Psoas muscle (tissue), 8 donors: ENCODE results near the gene TMEM141. TPM values are rescaled to one million over a fixed set of nuclear protein-coding genes. Genes with fewer than 3 reads are reported as not detected.
"Not testable (repeated sequence)": the region's sequence is repeated elsewhere in the genome, so short reads cannot be mapped to it uniquely, and the experiment has no call there.

Experiments used
- ATAC-seq, 4 donors: fragments of 200-7000 bp; cut with Tn5 transposase; one replicate each; pipeline ENCODE4 v1.9.1; 2020; ENCODE audit warnings: moderate library complexity in 3 of 4, mild to moderate bottlenecking in 2 of 4
- DNase-seq, 2 donors: peaks; one replicate each; pipeline ENCODE4 v3.0.0-alpha.2; 2020
- H3K27ac ChIP-seq: fragments of 200-600 bp; one replicate; pipeline ENCODE4 v1.8.0; 2022
- H3K27me3 ChIP-seq, 3 donors: fragments of 200-600 bp in 1 of 3; one replicate each; pipeline versions ENCODE4 v1.6.1 to v1.8.0; 2013 to 2022; ENCODE audit warnings: low read length in 2 of 3, mild to moderate bottlenecking in 2 of 3, moderate library complexity in 1 of 3; ENCODE audit not compliant: insufficient read depth in 3 of 3
- H3K36me3 ChIP-seq, 2 donors: fragments of 200-600 bp in 1 of 2; one replicate each; pipeline versions ENCODE4 v1.6.1 to v1.8.0; 2013 to 2022; ENCODE audit warnings: low read depth in 1 of 2, mild to moderate bottlenecking in 1 of 2, moderate library complexity in 1 of 2; ENCODE audit not compliant: insufficient read depth in 1 of 2
- H3K4me1 ChIP-seq: fragments of 200-600 bp; one replicate; pipeline ENCODE4 v1.8.0; 2022
- H3K4me3 ChIP-seq: fragments of 200-600 bp; one replicate; pipeline ENCODE4 v1.8.0; 2022; ENCODE audit warnings: mild to moderate bottlenecking
- H3K9me3 ChIP-seq: fragments of 200-600 bp; one replicate; pipeline ENCODE4 v1.8.0; 2022
- WGBS, 3 donors: extraction: QIAGEN DNeasy Blood & Tissue Kit; methylation state at CpG; one replicate each; pipeline versions ENCODE4 v1.1.6 to v1.1.7; 2013; 5-methylcytosine and 5-hydroxymethylcytosine counted together
- intact Hi-C, 2 donors: fragments of 100-400 bp; cut with DNase I; formaldehyde crosslinking; loops; one replicate each; pipeline versions ENCODE4 v1.11.0 to v1.14.2; 2022
- polyA plus RNA-seq, 3 donors: library from polyadenylated mRNA; stranded (reverse); fragments of 200-250 nt; gene quantifications; one replicate each; pipeline ENCODE4 v1.2.3, GENCODE V29; 2013
- total RNA-seq, 4 donors: library from RNA; stranded (reverse); fragmentation: NEBNext Ultra II Directional in 2 of 4; extraction: Animal tissue kit (Norgen Biotek cat#: 25700) in 2 of 4; gene quantifications; one replicate each; pipeline versions ENCODE4 v1.2.1 to v1.2.4, GENCODE V29; 2021 to 2023
- TF ChIP-seq, protein P1 (sequence below): fragments of 200-600 bp; IDR thresholded peaks from one replicate; pipeline ENCODE4 v1.8.0; 2022; ENCODE audit warnings: antibody characterized with exemption
- donor health status: healthy with polysubstance abuse.
- donor health status: DM: no; HTN: no; CAD: no; lungs with moderate emphysema.
- donor health status: Bipolar disorder and iron deficiency.
- donor health status: healthy.
- donor health status: DM: yes; HTN: yes; CAD: no.
- donor health status: DM: no; HTN: no; CAD: no.
- donor health status: DM: no; HTN: no; CAD: no.
- donor health status: DM: yes; HTN: yes; CAD: no.

The TMEM141 gene
- total and polyA plus RNA-seq, 7 donors = 32.0 to 89.1 (median 49.1) TPM

DNA sequence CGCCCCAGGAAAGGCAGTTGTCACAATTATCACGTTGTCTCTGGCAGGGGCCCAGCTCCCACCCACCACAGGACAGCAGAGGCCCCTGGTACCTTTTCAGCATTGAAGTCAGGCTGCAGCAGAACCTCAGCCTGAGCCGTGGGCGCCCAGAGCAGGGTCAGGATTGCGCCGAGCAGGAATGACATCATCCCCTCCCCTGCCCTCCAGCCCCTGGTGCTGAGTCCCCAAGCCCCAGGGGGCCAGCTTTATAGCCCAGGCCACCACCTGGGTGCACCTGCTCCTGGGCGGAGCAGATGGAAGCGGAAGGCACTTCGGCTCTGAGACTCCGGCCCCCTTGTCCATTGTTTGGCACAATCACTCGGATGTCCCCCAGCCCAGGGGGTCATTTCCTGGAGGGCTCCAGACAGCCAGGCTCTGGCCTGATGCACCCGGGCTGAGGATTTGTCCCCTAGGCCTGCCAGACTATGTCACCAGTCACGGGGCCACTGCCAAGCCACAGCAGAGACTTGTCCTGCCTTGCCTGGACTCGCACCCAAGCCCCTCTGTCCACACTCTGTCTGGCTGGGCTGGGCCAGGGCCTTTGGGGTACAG is 26.7 kb upstream of the TMEM141 start, which contains the start of gene LCN15:
Gene LCN15, minus strand, starts transcription at position 218 of the 591 bp plus-strand sequence. Its CDS starts 30 bp downstream, at position 188.
- H3K4me3 ChIP-seq = no peak within 1 kb of the TSS
- no peaks in the 10 kb centered on the region for H3K4me1 ChIP-seq
- H3K9me3 ChIP-seq = no peaks in the 10 kb centered on the region
- ATAC-seq (no peak), DNase-seq (peak in 1 of 2 donors; percentile 36)
- WGBS, 3 donors = 60 to 64% (median 63%) methylated on average over 14 of the region's 14 CpGs
- no peak within 1 kb of the TSS for H3K27ac ChIP-seq
- no peaks in the 10 kb centered on the region for H3K27me3 ChIP-seq
- no peaks in the 10 kb centered on the region for H3K36me3 ChIP-seq
- TF ChIP-seq, protein P1, sequence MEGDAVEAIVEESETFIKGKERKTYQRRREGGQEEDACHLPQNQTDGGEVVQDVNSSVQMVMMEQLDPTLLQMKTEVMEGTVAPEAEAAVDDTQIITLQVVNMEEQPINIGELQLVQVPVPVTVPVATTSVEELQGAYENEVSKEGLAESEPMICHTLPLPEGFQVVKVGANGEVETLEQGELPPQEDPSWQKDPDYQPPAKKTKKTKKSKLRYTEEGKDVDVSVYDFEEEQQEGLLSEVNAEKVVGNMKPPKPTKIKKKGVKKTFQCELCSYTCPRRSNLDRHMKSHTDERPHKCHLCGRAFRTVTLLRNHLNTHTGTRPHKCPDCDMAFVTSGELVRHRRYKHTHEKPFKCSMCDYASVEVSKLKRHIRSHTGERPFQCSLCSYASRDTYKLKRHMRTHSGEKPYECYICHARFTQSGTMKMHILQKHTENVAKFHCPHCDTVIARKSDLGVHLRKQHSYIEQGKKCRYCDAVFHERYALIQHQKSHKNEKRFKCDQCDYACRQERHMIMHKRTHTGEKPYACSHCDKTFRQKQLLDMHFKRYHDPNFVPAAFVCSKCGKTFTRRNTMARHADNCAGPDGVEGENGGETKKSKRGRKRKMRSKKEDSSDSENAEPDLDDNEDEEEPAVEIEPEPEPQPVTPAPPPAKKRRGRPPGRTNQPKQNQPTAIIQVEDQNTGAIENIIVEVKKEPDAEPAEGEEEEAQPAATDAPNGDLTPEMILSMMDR = no peak
- intact Hi-C loops = no loop called here

DNA sequence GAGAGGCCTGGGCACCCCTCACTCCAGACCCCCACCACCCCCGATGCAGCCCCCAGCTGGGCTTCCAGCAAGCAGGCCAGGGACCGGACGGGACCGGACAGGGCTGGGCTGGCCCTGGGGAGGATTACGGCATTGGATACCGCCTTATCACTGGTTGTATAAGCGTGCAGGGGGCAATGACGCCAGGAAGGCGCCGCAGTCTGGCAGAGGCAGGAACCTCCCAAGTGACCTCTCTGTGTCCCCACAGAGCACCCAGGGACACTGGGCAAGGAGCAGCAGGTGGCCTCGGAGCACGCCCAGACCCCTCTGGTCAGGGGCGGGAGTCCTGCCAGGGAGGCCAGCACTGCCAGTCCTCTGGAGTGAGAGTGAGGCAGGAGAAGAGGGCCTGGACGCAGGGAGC is 26.1 kb upstream of the TMEM141 start:
- H3K9me3 ChIP-seq = no peaks in the 10 kb centered on the region
- 67 to 81% (median 76%) methylated on average over 14 of the region's 14 CpGs for WGBS, 3 donors
- H3K4me3 ChIP-seq = no peak overlapping the region
- no peaks in the 10 kb centered on the region for H3K4me1 ChIP-seq
- no peak overlapping the region for H3K27ac ChIP-seq
- TF ChIP-seq, protein P1 = no peak
- intact Hi-C loops = no loop called here
- peak in 1 of 2 donors; percentile 48 for DNase-seq
- ATAC-seq = peak in 3 of 4 donors; percentile 19 to 31 (median 31)
- no peaks in the 10 kb centered on the region for H3K36me3 ChIP-seq
- H3K27me3 ChIP-seq = no peaks in the 10 kb centered on the region

DNA sequence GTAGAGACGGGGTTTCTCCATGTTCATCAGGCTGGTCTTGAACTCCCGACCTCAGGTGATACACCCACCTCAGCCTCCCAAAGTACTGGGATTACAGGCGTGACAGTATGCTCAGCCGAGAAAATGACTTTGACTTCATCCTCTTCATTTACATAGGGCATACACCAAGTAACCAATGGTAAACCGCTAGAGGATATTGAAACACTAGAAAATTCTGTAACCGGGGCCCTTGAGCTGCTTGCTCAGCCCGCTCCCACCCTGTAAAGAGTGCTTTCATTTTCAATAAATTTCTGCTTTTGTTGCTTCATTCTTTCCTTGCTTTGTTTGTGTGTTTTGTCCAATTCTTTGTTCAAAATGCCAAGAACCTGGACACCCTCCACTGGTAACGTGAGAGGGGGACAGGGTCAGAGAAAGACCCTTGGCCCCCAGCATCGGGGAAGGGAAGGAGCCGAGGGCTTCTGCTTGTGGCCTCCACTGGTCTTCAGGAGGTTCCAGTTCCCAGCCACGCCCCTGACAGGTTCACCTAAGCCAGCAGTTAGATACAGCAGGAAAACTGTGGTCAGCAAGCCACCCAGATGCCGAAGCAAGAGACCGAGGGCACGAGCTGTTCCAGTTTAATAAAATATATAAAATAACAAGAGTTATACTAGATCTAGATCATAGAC is 25.3 kb upstream of the TMEM141 start:
- ATAC-seq, H3K36me3 ChIP-seq, H3K27me3 ChIP-seq, H3K4me1 ChIP-seq, H3K27ac ChIP-seq, H3K9me3 ChIP-seq, H3K4me3 ChIP-seq, intact Hi-C loops: not testable (repeated sequence)
- 86 to 91% (median 88%) methylated on average over 14 of the region's 14 CpGs for WGBS, 3 donors
- peak in 1 of 2 donors; percentile 24 for DNase-seq

DNA sequence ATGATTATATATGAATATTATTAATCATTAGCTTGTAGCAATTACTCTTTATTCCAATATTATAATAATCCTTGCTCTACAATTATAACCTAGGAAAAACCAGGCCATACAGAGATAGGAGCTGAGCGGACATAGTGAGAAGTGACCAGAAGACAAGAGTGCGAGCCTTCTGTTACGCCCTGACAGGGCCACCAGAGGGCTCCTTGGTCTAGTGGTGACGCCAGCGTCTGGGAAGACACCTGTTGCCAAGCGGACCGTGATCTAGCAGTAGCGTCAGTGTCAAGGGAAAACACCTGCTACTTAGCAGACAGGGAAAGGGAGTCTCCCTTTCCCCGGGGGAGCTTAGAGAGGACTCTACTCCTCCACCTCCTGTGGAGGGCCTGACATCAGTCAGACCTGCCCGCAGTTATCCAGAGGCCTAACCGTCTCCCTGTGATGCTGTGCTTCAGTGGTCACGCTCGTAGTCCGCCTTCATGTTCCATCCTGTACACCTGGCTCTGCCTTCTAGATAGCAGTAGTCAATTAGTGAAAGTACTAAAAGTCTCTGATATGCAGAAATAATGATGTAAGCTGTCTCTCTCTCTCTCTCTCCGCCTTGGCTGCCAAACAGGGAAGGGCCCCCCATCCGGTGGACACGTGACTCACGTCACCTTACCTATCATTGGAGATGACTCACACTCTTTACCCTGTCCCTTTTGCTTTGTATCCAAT is 24.6 kb upstream of the TMEM141 start:
- H3K36me3 ChIP-seq, H3K4me3 ChIP-seq, H3K4me1 ChIP-seq, H3K27me3 ChIP-seq, H3K9me3 ChIP-seq, intact Hi-C loops: not testable (repeated sequence)
- WGBS, 3 donors = 32 to 62% (median 48%) methylated on average over 10 to 18 of the region's 18 CpGs
- H3K27ac ChIP-seq = peak overlapping the region; percentile 36
- peak in 3 of 4 donors; percentile 33 to 57 (median 55) for ATAC-seq
- TF ChIP-seq, protein P1 = peak; percentile 34
- peak; percentile 54 to 83 for DNase-seq

DNA sequence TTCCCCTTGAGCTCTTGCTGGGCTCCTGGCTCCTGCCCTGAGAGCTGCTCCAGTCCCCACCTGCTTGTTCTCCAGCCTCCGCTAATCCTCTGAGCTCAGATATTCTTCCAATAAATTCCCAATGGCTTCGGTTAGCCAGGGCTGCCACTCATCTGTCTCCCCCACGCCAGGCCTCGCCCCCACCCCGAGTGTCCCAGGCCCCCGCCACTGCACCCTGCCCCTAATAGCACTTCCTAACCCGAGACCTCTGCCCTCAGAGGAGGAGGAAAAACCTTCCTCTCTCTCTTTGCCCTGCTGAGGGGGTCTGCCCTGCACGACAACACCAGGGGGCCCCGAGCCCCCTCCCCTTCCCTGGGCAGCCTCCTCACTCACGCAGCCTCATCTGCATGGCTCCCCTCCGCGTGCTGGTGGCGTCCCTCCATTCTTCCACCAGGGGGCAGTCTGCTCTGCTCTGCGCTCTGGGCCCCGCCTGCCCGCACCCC is 21.4 kb upstream of the TMEM141 start:
- Histone ChIP-seq H3K27ac (no peak overlapping the region), H3K9me3 (no peaks in the 10 kb centered on the region), H3K36me3 (no peaks in the 10 kb centered on the region), H3K4me3 (no peak overlapping the region), H3K4me1 (no peaks in the 10 kb centered on the region), H3K27me3 (no peaks in the 10 kb centered on the region)
- DNase-seq = peak in 1 of 2 donors; percentile 66
- 5 to 9% (median 7%) methylated on average over 15 to 16 of the region's 16 CpGs for WGBS, 3 donors
- peak in 2 of 4 donors; percentile 55 to 70 for ATAC-seq
- TF ChIP-seq, protein P1 = peak; percentile 27
- intact Hi-C loops = no loop called here
